ENCODE data around the gene C1orf210.

Gene C1orf210

DNA sequence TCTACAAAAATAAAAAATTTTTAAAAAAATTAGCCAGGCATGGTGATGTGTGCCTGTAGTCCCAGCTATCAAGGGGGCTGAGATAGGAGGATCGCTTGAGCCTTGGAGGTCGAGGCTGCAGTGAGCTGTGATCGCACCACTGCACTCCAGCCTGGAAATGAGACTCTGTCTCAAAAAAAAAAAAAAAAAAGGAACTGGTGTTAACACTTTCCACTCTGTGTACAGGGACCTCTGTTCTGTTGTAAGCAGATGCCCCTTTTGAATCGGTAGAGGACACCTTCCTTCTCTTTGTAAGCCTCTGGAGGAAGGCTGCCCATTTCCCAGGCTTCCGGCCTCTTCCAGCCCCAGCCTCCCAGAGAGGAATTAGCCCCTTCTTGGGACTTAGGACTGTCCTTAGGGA is 7.3 kb upstream of the C1orf210 start:
- no peak for DNase-seq

DNA sequence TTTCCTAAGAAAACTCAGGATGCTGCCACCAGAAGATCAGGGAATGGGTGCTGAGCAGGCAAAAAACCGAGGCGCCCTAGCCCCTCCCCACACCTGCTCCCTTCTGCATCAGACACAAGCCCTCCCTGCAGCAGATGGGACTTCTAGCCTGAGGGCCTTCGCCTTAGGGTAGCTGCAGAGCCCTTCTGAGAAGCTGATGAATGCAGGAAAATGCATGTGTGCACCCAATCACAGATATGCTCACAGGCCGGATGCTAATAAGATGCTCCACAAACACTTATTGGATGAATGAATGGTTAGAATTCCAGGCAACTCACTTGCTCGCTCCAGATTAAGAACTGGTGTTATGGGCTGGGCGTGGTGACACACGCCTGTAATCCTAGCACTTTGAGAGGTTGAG is 6.8 kb upstream of the C1orf210 start:
- no peak for DNase-seq

DNA sequence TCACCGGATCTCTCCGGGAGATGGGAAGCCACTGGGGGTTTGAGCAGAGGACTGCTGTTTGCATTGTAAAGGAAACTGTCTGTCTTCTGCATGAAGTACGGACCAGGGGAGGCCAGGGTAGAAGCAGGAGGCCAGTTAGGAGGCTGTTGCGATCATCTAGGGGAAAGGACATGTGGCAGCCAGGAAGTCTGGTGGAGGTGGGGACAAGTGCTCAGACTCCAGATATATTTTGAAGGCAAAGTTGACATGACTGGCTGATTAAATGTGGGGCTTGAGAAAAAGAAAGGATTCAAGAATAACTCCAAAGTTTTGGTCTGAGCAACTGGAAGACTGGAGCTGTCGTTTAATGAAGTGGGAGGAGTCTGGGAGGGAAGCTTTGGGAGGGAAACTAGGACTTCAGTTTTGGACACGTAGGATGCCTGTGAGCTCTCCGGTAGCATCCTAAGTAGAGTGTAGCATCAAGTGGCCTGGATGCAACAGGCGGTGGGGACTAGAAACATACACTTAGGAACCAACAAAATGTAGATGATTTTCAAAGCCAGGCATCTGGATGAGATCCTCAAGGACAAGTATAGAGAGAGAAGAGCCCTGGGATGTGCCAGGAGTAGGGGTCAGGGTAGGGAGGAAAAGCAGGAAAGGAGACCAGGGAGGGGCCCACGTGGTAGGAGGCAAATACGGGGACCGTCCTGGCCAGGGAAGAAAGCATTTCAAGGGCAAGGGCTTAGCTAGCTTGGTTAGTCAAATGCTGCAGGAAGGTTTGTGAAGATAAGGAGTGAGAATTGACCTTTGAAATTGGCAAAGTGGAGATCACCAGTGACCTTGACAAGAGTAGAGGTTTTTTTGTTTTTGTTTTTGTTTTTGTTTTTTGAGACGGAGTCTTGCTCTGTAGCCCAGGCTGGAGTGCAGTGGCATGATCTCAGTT is 3.7 kb upstream of the C1orf210 start:
- DNase-seq, result no peak

DNA sequence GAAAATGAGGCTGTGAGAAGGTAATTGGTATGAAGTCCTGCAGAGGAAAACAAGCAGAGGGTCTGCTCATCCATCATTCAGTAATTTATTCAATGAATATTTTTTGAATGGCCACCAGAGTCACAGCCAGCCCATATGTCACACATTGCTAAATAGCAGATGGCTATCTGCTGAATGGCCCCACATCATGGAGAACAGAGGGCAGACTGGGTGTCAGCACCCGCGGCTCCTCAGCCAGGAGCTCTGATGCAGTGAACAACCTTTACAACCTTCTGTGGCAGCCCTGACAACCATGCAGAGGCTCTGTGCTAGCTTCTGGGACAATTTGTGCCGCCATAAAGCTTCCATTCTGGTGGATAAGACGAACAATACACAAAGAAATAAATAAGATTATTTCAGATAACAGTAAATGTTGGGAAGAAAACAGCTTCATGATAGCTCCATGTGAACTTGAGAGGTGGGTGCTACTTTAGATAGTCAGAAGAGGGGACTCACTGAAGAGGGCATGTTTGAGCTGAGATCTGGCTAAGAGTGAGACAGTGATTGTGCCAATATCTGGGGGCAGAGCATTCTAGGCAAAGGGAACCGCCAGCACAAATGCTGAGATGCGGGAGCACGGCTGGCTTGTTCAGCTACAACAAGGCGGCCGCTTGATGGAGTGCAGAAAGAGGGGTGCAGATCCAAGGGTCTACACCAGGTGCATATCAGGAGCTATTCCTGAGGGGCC is 2.8 kb upstream of the C1orf210 start:
- DNase-seq, result no peak

DNA sequence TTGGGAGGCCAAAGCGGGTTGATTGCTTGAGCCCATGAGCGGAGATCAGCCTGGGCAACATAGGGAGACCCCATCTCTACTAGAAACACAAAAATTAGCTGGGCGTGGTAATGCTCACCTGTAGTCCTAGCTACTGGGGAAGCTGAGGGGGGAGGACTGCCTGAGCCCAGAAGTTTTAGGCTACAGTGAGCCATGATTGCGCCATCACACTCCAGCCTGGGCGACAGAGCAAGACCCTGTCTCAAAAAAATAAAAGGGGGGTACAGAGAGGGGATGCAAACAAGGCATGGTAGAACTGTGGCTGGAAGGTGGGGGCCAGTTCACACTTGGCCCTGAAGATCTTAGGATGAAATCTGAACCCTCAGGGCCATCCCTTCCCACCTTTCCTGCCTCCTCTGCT is 1.2 kb upstream of the C1orf210 start:
- DNase-seq, result no peak

- DNase-seq, result no peak
These were observed 734 bp upstream of the C1orf210 start for GRCh38 chr1:43286115-43286514.

DNA sequence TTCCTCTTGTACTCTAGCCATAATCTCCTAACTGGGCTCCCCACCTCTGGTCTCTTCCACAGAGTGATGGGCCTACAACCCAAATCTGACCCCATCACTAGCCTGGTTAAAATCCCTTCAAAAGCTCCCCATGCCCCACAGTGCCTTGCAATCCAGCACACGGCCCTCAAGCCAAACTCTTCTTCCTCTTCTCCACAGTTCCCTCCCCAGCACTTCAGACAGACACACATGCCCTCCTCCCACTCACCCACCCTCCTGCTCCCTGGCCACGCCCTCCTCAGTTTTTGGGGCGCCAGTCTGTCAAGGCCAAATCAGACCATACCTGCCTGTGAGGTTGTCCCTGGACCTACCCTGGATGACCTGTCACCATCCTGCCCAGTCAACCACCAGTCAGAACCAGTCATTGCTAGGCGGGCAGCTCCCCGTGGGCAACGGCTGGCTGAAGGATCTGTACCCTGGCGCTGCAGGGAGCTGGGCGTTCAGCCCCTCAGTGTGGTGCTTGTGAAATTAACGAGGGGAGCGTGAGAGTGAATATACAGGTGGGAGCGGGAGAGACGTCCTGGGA is 753 bp downstream of the C1orf210 start:
- no peak for DNase-seq

GRCh38 chr1:43284065-43284464 is 1.3 kb downstream of the C1orf210 start:
- no peak for DNase-seq

- DNase-seq, result no peak
These were observed 2.9 kb downstream of the C1orf210 start for GRCh38 chr1:43282220-43283195.

- no peak for DNase-seq
These were observed 4.7 kb downstream of the C1orf210 start for GRCh38 chr1:43280692-43281091.

DNA sequence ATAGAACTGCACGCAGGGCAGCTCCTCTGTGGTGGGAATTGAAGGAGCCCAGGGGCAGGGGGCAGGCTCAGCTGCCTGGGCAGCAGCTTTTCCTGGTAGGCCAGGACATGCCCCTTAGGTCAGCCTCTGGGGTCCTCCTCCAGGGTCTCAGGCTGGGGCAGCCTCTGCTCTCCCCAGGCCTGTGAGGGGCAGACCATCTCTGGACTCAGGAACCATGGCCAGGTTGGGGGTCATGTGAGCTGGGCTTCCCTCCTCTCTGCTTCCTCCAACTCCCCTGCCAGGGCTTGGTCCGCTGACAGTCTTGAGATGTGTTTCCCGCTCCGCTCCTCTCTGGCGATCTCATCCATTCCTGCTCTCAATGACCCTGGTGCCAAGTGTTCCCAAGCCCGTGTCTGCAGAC is 5.7 kb downstream of the C1orf210 start:
- no peak for DNase-seq

- DNase-seq, result no peak
These were observed 6.2 kb downstream of the C1orf210 start for GRCh38 chr1:43279161-43279560.

- DNase-seq, result no peak
These were observed 8.1 kb downstream of the C1orf210 start for GRCh38 chr1:43277116-43277876.

GRCh38 chr1:43276673-43277072 is 8.7 kb downstream of the C1orf210 start:
- DNase-seq, result no peak

- DNase-seq, result no peak
These were observed 9.4 kb downstream of the C1orf210 start for GRCh38 chr1:43275826-43276620.

DNA sequence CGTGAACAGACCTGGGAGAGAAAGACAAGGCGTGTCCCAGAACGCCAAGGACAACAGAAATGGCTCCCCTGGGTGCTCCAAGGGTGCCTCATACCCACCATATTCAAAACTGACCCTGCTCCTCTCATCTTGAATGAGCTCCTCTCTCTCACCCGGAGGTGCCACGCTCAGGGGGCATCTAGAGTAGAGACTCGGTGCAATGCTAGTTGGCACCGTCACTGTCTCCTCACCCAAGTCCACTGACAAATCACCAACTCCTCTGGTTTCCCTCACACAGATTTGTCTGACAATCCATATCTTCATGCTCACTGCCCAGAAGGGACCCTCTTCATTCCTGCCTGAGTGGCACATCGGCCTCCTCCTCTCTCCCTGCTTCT is 10.6 kb downstream of the C1orf210 start:
- DNase-seq, result no peak

GRCh38 chr1:43274125-43274803 is 11.1 kb downstream of the C1orf210 start:
- peak; percentile 61 for DNase-seq

- DNase-seq, result no peak
These were observed 11.7 kb downstream of the C1orf210 start for GRCh38 chr1:43273708-43274107.

DNA sequence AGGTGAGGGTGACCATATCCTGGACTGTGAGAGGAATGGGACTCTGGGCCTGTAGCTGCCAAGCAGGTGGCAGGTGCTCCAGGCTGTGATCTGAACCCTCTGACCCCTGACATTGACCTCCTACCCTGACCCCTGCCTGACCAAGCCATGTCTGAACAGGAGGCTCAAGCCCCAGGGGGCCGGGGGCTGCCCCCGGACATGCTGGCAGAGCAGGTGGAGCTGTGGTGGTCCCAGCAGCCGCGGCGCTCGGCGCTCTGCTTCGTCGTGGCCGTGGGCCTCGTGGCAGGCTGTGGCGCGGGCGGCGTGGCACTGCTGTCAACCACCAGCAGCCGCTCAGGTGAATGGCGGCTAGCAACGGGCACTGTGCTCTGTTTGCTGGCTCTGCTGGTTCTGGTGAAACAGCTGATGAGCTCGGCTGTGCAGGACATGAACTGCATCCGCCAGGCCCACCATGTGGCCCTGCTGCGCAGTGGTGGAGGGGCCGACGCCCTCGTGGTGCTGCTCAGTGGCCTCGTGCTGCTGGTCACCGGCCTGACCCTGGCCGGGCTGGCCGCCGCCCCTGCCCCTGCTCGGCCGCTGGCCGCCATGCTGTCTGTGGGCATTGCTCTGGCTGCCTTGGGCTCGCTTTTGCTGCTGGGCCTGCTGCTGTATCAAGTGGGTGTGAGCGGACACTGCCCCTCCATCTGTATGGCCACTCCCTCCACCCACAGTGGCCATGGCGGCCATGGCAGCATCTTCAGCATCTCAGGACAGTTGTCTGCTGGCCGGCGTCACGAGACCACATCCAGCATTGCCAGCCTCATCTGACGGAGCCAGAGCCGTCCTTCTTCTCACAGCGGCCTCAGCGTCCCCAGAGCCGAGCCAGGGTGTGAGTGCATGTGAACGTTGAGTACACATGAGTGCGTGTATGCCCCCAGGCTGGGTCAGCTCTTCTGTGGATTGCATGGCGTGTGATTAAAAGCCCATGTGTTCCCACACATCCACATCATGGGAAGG is 12.5 kb downstream of the C1orf210 start:
- no peak for DNase-seq
